Renal cortex interstitium (tissue), 15 donors: Measurements from ENCODE around the gene SEH1L. TPM values are rescaled to one million over a fixed set of nuclear protein-coding genes. Genes with fewer than 3 reads are reported as not detected.
"Not testable (repeated sequence)": the region's sequence is repeated elsewhere in the genome, so short reads cannot be mapped to it uniquely, and the experiment has no call there.

ENCODE experiments used
- DNase-seq, 11 donors: peaks; one replicate each; pipeline ENCODE4 v3.0.0-alpha.2; 2013; ENCODE audit warnings: low read depth in 9 of 11, low spot score in 4 of 11; ENCODE audit errors: extremely low read depth in 1 of 11
- long read RNA-seq, 16 experiments: transcript quantifications; one replicate each; lab custom pipeline, GENCODE V29; 2026
- polyA plus RNA-seq, 3 donors: library from polyadenylated mRNA; unstranded; fragments of 120-200 nt; gene quantifications; one replicate each; pipeline ENCODE4 v1.2.1, GENCODE V29; 2013; ENCODE audit not compliant: insufficient read length in 3 of 3

The SEH1L gene, protein sequence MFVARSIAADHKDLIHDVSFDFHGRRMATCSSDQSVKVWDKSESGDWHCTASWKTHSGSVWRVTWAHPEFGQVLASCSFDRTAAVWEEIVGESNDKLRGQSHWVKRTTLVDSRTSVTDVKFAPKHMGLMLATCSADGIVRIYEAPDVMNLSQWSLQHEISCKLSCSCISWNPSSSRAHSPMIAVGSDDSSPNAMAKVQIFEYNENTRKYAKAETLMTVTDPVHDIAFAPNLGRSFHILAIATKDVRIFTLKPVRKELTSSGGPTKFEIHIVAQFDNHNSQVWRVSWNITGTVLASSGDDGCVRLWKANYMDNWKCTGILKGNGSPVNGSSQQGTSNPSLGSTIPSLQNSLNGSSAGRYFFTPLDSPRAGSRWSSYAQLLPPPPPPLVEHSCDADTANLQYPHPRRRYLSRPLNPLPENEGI
- polyA plus RNA-seq: 10 to 100 TPM; 35.1 to 44.0 (median 39.0) TPM
- long read RNA-seq, donor 1, partial matches to known transcripts: 0 of 4 reads
- long read RNA-seq, donor 1, other reads (novel, unspliced or antisense): 0 of 4 reads
- long read RNA-seq, donor 2, transcript SEH1L-201 (9 exons, 3,494 nt): major isoform, 7 of 7 reads
- long read RNA-seq, donor 2, partial matches to known transcripts: 0 of 7 reads
- long read RNA-seq, donor 2, other reads (novel, unspliced or antisense): 0 of 7 reads
- long read RNA-seq, donor 3, transcript SEH1L-201 (9 exons, 3,494 nt): major isoform, 6 of 6 reads
- long read RNA-seq, donor 3, partial matches to known transcripts: 0 of 6 reads
- long read RNA-seq, donor 3, other reads (novel, unspliced or antisense): 0 of 6 reads
- long read RNA-seq, donor 4, partial matches to known transcripts: 0 of 1 reads
- long read RNA-seq, donor 4, other reads (novel, unspliced or antisense): 0 of 1 reads
- long read RNA-seq, donor 5: 0 reads
- long read RNA-seq, donor 6, transcript SEH1L-201 (9 exons, 3,494 nt): major isoform, 7 of 8 reads
- long read RNA-seq, donor 6, partial matches to known transcripts: 0 of 8 reads
- long read RNA-seq, donor 6, other reads (novel, unspliced or antisense): 0 of 8 reads
- long read RNA-seq, donor 7, full-length matches to known transcripts: 5 of 5 reads
- long read RNA-seq, donor 7, partial matches to known transcripts: 0 of 5 reads
- long read RNA-seq, donor 7, other reads (novel, unspliced or antisense): 0 of 5 reads
- long read RNA-seq, donor 8: 0 reads
- long read RNA-seq, donor 9, partial matches to known transcripts: 0 of 4 reads
- long read RNA-seq, donor 9, other reads (novel, unspliced or antisense): 0 of 4 reads
- long read RNA-seq, donor 10, transcript SEH1L-201 (9 exons, 3,494 nt): major isoform, 6 of 6 reads
- long read RNA-seq, donor 10, partial matches to known transcripts: 0 of 6 reads
- long read RNA-seq, donor 10, other reads (novel, unspliced or antisense): 0 of 6 reads
- long read RNA-seq, donor 11, transcript SEH1L-201 (9 exons, 3,494 nt): major isoform, 5 of 5 reads
- long read RNA-seq, donor 11, partial matches to known transcripts: 0 of 5 reads
- long read RNA-seq, donor 11, other reads (novel, unspliced or antisense): 0 of 5 reads
- long read RNA-seq, donor 12, partial matches to known transcripts: 0 of 4 reads
- long read RNA-seq, donor 12, other reads (novel, unspliced or antisense): 0 of 4 reads
- long read RNA-seq, donor 13: 0 reads
- long read RNA-seq, donor 14, transcript SEH1L-201 (9 exons, 3,494 nt): major isoform, 11 of 58 reads
- long read RNA-seq, donor 14, partial matches to known transcripts: 47 of 58 reads
- long read RNA-seq, donor 14, other reads (novel, unspliced or antisense): 0 of 58 reads
- long read RNA-seq, donor 15, full-length matches to known transcripts: 5 of 5 reads
- long read RNA-seq, donor 15, partial matches to known transcripts: 0 of 5 reads
- long read RNA-seq, donor 15, other reads (novel, unspliced or antisense): 0 of 5 reads
- long read RNA-seq, donor 16, transcript SEH1L-201 (9 exons, 3,494 nt): major isoform, 15 of 15 reads
- long read RNA-seq, donor 16, partial matches to known transcripts: 0 of 15 reads
- long read RNA-seq, donor 16, other reads (novel, unspliced or antisense): 0 of 15 reads

DNA sequence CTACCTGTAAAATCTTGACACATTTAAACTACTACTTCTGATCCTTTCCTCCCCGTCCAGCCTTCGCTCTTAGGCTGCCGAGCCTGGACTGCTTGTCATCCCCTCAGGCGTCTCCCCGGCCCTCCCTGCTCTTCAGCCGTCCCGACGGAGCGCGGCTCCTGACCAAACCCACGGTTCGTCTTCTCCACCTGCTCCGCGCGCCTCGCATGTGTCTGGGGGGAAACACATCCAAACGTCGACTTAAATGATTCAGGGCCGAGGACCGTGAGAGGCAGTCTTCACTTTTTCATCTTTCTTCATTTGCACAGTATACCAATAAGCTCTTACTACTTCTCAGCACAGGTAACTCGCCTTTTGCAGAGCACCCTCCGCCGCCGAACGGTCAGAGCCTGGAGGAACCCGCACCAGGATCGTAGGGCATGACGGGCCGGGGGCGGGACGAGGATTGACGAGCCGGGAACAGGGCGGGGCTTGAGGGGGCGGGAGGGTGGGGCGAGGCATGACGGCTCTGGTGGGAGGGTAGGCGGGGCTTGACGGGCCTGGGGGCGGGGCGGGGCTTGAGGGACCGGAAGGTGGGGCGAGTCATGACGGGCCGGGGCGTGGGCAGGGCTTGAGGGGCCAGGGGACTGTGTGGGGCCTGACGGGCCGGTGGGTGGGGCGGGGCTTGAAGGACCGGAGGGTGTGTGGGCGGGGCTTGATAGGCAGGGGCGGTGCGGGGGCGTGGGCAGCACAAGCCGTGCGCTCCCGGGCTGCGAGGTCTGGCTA is at the start of gene SEH1L:
TSS of gene SEH1L (plus strand) at position 727 of the 765 bp plus-strand sequence. CDS start 111 bp downstream, outside the sequence.
- DNase-seq: peak; percentile 83 to 98 (median 95)

DNA sequence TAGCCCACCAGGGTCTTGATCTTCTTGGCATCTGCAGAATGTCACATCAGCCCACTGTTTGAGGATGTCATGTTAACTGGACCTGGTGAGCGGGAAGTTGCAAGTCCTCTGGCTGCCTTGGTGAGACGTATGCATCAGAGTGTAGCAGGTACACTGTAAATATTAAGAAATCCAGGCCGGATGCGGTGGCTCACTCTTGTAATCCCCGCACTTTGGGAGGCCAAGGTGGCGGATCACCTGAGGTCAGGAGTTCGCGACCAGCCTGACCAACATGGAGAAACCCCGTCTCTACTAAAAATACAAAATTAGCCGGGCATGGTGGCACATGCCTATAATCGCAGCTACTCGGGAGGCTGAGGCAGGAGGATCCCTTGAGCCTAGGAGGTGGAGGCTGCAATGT is 46.6 kb upstream of the SEH1L start:
- not testable (repeated sequence) for DNase-seq

DNA sequence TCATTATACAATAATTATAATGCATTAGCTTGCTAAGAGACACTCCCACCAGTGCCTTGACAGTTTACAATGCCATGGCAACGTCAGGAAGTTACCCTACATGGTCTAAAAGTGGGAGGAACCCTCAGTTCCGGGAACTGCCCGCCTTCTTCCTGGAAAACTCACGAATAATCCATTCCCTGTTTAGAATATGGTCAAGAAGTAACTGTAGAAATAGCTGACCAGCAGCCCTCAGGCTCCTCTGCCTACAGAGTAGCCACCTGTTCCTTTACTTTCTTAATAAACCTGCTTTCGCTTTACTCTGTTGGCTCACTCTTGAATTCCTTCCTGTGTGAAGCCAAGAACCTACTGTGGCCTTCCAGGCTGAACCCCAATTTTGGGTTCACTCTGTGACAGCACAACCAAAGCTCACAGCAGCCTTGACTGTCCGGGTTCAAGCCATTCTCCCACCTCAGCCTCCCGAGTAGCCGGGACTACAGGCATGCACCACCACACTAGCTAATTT is 43.7 kb upstream of the SEH1L start:
- peak in 2 of 11 donors; percentile 55 to 82 for DNase-seq

DNA sequence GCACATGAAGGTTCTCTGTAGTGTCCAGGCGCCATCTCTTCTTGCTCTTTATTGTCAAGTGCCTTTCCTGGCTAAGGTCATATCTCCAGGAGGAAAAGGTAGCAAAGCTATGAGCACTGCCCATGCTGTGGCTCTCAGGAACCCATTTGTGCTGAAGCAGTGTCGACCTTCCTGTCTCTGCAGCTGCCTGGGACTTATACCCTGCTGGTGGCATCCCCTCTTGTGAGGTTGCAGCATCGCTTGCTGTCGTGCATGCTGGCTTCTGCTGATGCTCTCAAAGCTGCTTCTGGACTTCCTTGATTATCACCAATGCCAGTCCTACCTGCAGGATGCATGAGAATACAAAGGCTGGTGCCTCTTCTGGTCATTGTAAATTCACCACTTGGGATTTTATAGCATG is 41.7 kb upstream of the SEH1L start:
- DNase-seq: no peak

DNA sequence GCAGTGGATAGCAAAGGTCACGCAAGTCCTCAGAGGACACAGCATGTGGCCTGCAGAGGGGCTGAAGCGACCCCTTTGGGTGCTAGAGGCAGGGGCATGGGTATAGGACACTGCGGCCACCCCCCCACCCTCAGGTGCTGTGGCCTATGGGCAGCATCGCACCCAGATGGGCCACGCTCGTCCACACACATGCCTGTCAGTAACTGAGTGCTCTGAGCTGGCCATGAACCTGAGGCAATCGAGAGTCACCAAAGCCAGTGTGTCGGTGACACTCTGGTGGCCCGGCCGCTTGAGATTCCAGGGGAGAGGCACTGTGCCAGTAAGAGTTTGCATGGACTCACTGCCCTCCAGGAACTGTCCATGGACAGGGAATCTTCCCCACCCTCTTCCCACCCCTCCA is 41.0 kb upstream of the SEH1L start:
- no peak for DNase-seq

DNA sequence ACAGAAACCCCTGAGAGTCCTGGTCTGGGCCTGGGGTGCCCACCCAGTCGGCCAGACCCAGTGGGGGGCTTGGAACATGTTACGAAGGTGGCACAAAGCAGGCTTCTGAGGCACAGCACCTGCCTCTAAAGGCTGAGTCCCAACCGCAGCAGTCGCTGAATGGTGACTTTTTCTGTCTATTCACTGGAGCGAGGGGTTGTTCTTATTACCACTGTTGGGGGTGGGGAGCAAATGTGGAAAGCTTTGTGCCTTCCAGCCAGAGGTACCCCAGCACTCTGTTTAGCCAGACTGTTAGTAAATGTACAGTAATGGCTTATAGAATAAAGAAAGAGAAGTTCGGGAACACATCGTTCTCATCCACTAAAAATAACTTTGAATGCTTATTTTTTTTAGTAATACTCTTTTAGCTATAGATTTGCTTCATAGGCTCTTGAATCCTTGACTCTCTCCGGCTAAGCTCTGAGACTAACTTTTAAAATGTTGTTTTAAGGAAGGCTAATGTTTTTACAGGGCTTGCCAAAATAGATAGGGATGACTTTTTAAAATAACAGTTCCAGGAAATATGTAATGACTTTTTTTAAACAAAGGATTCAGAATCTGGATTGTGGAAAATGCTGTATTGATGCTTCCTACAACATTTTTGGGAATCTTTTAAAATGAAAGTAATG is 40.4 kb upstream of the SEH1L start:
- no peak for DNase-seq

DNA sequence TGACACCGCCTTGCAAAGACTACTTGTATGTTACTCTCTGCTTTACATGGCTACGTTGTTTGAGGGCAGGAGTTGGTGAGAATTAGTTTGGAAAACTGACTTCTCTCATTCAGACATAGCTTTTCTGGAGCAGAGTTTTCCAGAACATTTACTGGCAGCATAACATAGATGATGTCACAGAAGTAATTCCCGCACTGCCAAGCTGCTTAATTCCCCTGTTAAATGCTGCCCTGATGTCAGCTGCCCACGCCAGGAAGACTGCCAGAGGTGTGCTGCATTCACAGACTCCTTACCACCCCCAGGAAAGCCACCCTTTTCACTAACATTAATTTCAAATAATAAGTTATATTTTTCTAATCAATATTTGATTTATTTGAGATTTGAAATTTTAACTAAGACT is 39.1 kb upstream of the SEH1L start:
- no peak for DNase-seq

DNA sequence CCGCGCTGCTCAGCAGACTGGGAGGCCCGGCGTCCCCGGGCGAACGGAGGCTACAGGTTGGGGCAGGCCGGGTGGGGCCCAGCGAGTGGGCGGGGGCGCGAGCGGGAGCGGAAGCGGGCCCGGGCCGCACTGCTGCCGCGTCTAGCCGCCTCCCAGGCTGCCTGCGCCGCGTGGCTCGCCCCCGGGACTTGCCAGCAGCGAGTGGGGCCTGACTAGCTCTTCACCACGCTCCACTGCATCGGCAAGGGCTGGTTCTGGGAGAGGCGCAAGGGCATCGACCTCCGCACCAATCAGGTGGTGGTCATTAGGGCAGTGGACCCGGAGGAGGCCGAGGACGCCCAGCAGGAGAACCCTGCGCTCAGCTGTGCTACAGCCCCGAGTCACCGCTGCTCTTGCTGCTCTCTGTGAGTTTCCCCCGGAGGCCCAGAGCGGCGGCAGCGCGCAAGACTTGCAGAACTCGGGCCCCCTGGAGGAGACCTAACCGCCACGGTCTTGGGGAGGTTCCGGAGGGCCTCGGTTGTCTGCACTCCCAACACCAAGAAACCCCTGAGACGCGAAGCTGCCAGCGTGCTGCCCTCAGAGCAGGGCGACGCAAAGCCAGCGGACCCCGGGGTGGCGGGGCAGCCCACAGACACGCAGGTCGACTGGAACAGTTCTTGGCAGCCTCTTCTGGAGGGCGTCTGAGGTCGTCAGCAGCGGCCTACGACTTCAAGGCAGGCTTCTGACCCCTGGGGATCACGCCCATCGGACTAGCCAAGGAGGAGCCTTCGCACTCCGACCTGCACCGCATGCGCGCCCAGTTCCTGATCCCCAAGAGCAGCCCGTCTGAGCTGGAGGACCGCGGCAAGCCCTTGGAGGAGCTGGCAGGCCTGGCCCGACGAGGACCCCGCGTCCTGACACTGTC is 36.5 kb upstream of the SEH1L start:
- peak in 3 of 11 donors; percentile 19 to 36 (median 25) for DNase-seq

DNA sequence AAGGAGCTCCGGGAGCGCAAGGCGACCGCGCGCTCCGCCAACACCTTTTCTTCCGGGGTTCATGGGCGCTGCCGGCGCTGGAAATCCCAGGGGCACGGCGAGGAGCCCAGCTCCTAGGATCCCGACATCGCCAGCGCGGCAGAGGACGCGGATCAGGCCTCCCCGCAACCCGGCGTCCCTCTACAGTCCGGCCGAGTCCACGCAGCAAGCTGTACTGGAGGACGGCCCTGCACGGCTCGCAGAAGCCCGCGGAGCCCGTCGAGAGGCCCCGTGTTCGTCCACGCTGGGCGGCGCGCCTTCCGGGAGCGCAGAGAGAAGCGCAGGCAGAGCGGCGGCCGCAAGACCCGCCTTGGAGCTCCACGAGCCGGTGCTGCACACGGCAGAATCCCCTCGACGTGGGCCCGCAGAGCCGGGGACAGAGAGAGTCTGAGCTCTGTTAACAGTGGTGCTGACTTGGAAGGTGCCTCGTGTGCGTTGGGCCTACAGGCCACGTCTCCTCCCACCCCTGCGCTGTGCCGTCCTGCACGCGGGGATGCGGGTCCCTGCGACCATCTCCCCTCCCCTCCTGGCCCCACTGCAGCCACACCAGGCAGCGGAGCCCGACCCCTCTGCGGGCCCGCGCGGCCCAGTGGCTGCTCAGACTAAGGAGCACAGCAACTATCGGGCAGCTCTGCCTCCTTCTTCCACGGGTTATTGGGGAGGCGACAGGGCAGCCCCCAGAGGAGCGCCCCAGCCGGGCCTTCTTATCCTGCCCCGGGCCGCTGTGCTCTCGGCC is 35.7 kb upstream of the SEH1L start:
- peak in 1 of 11 donors; percentile 14 for DNase-seq

DNA sequence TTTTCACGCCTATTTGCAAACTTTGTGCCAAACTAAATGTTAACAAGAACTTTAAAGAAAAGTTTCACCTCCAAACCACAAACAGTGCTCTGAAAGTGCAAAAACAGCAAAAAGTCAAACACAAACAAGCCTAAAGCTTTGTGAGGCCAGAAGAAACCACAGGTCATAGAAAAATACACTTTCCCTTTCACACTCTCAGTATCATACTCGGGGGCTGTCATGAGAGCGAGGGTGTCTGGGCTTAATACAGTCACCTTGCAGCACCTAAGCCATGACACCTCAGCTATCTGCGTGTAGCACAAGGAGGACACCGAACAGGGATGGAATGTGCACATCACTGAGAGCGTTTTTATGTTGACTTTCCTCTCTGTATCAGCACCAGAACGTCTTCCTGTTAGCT is 26.6 kb upstream of the SEH1L start:
- no peak for DNase-seq

DNA sequence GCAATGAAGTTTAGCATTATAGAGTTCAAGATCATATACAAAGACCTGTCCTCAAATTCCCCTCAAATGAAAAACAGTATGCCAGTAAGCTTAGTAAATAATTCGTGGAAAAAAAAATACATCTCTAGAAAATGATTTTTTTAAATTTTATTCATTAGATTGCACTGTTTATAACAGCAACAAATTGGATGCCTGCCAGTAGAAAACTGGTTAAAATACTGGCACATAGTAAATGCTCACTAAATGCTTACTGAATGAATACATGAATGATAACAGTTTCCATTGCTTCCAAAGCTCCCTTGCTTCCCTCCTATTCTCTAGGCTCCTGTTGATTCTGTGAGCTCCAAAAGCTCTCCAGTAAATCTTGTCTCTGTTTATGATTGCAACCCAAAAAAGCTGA is 25.5 kb upstream of the SEH1L start:
- no peak for DNase-seq

DNA sequence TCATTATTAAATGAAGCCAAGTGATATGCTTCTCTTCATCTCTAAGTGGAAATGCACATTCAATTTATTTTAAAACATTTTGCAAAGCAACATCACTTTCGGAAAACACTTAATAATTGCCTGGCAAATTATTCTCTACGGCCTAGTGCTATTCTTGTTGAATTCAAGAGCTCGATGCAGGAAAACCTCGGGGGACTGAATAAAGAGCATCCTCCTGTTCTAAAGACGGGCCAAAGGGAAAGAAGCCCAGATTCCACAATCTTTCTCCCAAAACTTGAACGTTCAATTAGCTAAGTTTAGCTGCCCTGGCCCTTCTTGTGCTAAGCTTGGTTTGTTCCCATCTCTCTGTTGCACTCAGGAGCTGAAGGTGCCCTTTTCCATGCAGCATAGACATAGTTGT is 23.2 kb upstream of the SEH1L start:
- DNase-seq: no peak

DNA sequence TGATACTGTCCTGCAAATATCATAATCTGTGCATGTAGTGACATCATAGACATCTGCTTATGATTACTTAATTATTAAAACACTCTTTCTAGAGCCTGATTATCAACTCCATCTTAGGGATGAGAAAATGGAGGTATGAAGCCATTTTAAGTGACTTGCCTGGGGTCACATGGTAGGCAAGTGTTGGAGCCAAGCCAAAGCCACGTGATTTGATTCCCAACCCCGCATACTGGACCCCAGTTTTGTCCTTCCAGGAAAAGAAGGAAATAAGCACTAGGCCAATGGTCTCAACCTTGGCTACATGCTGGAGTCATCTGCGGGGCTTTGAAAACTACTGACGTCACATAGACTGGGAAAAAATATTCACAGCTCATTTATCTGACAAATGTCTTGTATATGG is 19.6 kb upstream of the SEH1L start:
- DNase-seq: no peak

DNA sequence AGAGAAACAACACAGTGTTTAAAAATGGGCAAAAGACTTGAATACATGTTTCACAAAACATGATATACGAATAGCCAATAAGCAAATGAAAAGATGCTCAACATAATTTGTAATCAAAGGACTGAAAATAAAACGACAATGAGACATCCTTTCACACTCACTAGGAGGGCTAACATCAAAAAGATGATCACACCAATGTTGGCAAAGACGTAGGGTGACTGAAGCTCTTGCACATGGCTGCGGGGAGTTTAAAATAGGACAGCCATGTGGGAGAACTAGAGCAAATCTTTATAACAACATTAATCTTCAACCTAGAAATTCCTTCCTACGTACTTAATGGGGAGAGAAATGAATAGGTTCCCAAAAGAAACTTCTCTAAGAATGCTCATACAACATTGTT is 19.2 kb upstream of the SEH1L start:
- DNase-seq: no peak
